HEK293 (cell line): ENCODE results near the gene HES3.
A peak's percentile ranks its signal among the peaks of the same experiment; 100 is the strongest.

Experiments
- GFI1B ChIP-seq: fragments of 450-650 bp; formaldehyde crosslinking; IDR thresholded peaks from 2 replicates; pipeline ENCODE4 v1.5.1; 2016; ENCODE audit warnings: missing biosample characterization, missing genetic modification characterization
- GLI4 ChIP-seq: fragments of 450-650 bp; formaldehyde crosslinking; IDR thresholded peaks from 2 replicates; pipeline ENCODE4 v1.5.1; 2016; ENCODE audit warnings: missing biosample characterization, missing genetic modification characterization
- GLIS2 ChIP-seq: fragments of 450-650 bp; formaldehyde crosslinking; IDR thresholded peaks from 2 replicates; pipeline ENCODE4 v1.5.1; 2016; ENCODE audit warnings: missing biosample characterization, missing genetic modification characterization
- KLF1 ChIP-seq: fragments of 450-650 bp; formaldehyde crosslinking; IDR thresholded peaks from 2 replicates; pipeline ENCODE4 v1.5.1; 2016; ENCODE audit warnings: missing biosample characterization, missing genetic modification characterization
- KLF9 ChIP-seq: fragments of 450-650 bp; formaldehyde crosslinking; IDR thresholded peaks from 2 replicates; pipeline ENCODE4 v1.5.1; 2016; ENCODE audit warnings: missing biosample characterization, missing genetic modification characterization, low read depth
- OVOL3 ChIP-seq: fragments of 450-650 bp; formaldehyde crosslinking; IDR thresholded peaks from 2 replicates; pipeline ENCODE4 v1.5.1; 2016; ENCODE audit warnings: missing biosample characterization, missing genetic modification characterization
- PRDM2 ChIP-seq: fragments of 450-650 bp; formaldehyde crosslinking; IDR thresholded peaks from 2 replicates; pipeline ENCODE4 v1.5.1; 2016; ENCODE audit warnings: missing biosample characterization, missing genetic modification characterization, borderline replicate concordance
- TRIM28 ChIP-seq: IDR thresholded peaks from 2 replicates; pipeline ENCODE4 v1.6.1; 2011; ENCODE audit warnings: low read length, control low read depth, borderline replicate concordance
- ZBTB26 ChIP-seq: fragments of 450-650 bp; formaldehyde crosslinking; optimal IDR thresholded peaks from 2 replicates; pipeline ENCODE3; 2016; ENCODE audit warnings: missing biosample characterization, mild to moderate bottlenecking, missing genetic modification characterization
- ZBTB6 ChIP-seq: fragments of 450-650 bp; formaldehyde crosslinking; IDR thresholded peaks from 2 replicates; pipeline ENCODE4 v1.5.1; 2017; ENCODE audit warnings: missing biosample characterization, missing genetic modification characterization
- ZBTB7A ChIP-seq: fragments of 450-650 bp; formaldehyde crosslinking; IDR thresholded peaks from 2 replicates; pipeline ENCODE4 v1.5.1; 2016; ENCODE audit warnings: low read depth, missing biosample characterization, missing genetic modification characterization
- ZFP69B ChIP-seq: fragments of 450-650 bp; formaldehyde crosslinking; IDR thresholded peaks from 2 replicates; pipeline ENCODE4 v1.5.1; 2016; ENCODE audit warnings: missing biosample characterization, missing genetic modification characterization
- ZNF10 ChIP-seq: fragments of 450-650 bp; formaldehyde crosslinking; IDR thresholded peaks from 2 replicates; pipeline ENCODE4 v1.5.1; 2017; ENCODE audit warnings: missing biosample characterization, missing genetic modification characterization
- ZNF138 ChIP-seq: fragments of 450-650 bp; formaldehyde crosslinking; IDR thresholded peaks from 2 replicates; pipeline ENCODE4 v1.5.1; 2016; ENCODE audit warnings: missing biosample characterization, missing genetic modification characterization, borderline replicate concordance
- ZNF146 ChIP-seq: fragments of 450-650 bp; formaldehyde crosslinking; IDR thresholded peaks from 2 replicates; pipeline ENCODE4 v1.5.1; 2016; ENCODE audit warnings: missing biosample characterization, missing genetic modification characterization
- ZNF169 ChIP-seq: fragments of 450-650 bp; formaldehyde crosslinking; IDR thresholded peaks from 2 replicates; pipeline ENCODE4 v1.5.1; 2016; ENCODE audit warnings: missing biosample characterization, missing genetic modification characterization
- ZNF174 ChIP-seq: fragments of 450-650 bp; formaldehyde crosslinking; IDR thresholded peaks from 2 replicates; pipeline ENCODE4 v1.5.0; 2017; ENCODE audit warnings: missing biosample characterization, mild to moderate bottlenecking, missing genetic modification characterization
- ZNF239 ChIP-seq: fragments of 450-650 bp; formaldehyde crosslinking; IDR thresholded peaks from 2 replicates; pipeline ENCODE4 v1.5.1; 2016; ENCODE audit warnings: missing biosample characterization, missing genetic modification characterization
- ZNF37A ChIP-seq: fragments of 450-650 bp; IDR thresholded peaks from 2 replicates; pipeline ENCODE4 v1.5.1; 2018; ENCODE audit warnings: missing biosample characterization, missing genetic modification characterization
- ZNF423 ChIP-seq: fragments of 450-650 bp; formaldehyde crosslinking; IDR thresholded peaks from 2 replicates; pipeline ENCODE4 v1.5.1; 2016; ENCODE audit warnings: missing biosample characterization, missing genetic modification characterization
- ZNF433 ChIP-seq: fragments of 450-650 bp; formaldehyde crosslinking; IDR thresholded peaks from 2 replicates; pipeline ENCODE4 v1.5.1; 2016; ENCODE audit warnings: missing biosample characterization, missing genetic modification characterization, low read depth
- ZNF473 ChIP-seq: fragments of 450-650 bp; formaldehyde crosslinking; IDR thresholded peaks from 2 replicates; pipeline ENCODE4 v1.5.1; 2017; ENCODE audit warnings: missing biosample characterization, missing genetic modification characterization
- ZNF510 ChIP-seq: fragments of 450-650 bp; formaldehyde crosslinking; IDR thresholded peaks from 2 replicates; pipeline ENCODE4 v1.5.1; 2018; ENCODE audit warnings: mild to moderate bottlenecking, missing genetic modification characterization, missing biosample characterization; ENCODE audit not compliant: insufficient replicate concordance
- ZNF585B ChIP-seq: fragments of 450-650 bp; formaldehyde crosslinking; IDR thresholded peaks from 2 replicates; pipeline ENCODE4 v1.5.1; 2016; ENCODE audit warnings: missing biosample characterization, missing genetic modification characterization
- ZNF621 ChIP-seq: fragments of 450-650 bp; formaldehyde crosslinking; IDR thresholded peaks from 2 replicates; pipeline ENCODE4 v1.5.1; 2017; ENCODE audit warnings: missing biosample characterization, missing genetic modification characterization
- ZNF654 ChIP-seq: fragments of 450-650 bp; formaldehyde crosslinking; IDR thresholded peaks from 2 replicates; pipeline ENCODE4 v1.5.1; 2016; ENCODE audit warnings: low read depth, missing biosample characterization, missing genetic modification characterization
- ZNF660 ChIP-seq: fragments of 450-650 bp; IDR thresholded peaks from 2 replicates; pipeline ENCODE4 v1.5.1; 2018; ENCODE audit warnings: missing biosample characterization, mild to moderate bottlenecking, missing genetic modification characterization
- ZNF791 ChIP-seq: fragments of 450-650 bp; formaldehyde crosslinking; IDR thresholded peaks from 2 replicates; pipeline ENCODE4 v1.5.1; 2016; ENCODE audit warnings: missing biosample characterization, missing genetic modification characterization
- TF ChIP-seq, protein P1 (sequence below): fragments of 450-650 bp; formaldehyde crosslinking; IDR thresholded peaks from 2 replicates; pipeline ENCODE4 v1.5.1; 2016; ENCODE audit warnings: missing biosample characterization, missing genetic modification characterization
- TF ChIP-seq, protein P2 (sequence below): fragments of 450-650 bp; formaldehyde crosslinking; IDR thresholded peaks from 2 replicates; pipeline ENCODE4 v1.5.1; 2016; ENCODE audit warnings: missing biosample characterization, missing genetic modification characterization

HES3 gene

GRCh38 chr1:6260433-6260934, 16.5 kb downstream of the HES3 start (continued):
- no peak for TF ChIP-seq PRDM2
- TF ChIP-seq ZNF621: no peak
- TF ChIP-seq, protein P1, sequence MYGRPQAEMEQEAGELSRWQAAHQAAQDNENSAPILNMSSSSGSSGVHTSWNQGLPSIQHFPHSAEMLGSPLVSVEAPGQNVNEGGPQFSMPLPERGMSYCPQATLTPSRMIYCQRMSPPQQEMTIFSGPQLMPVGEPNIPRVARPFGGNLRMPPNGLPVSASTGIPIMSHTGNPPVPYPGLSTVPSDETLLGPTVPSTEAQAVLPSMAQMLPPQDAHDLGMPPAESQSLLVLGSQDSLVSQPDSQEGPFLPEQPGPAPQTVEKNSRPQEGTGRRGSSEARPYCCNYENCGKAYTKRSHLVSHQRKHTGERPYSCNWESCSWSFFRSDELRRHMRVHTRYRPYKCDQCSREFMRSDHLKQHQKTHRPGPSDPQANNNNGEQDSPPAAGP (tag by site-specific recombination): peak; percentile 57
- peak; percentile 31; the same call in 1 of the 2 replicates for TF ChIP-seq KLF9 (tag by site-specific recombination)
- TF ChIP-seq ZBTB26 (tag by site-specific recombination): peak; percentile 65
- no peak for TF ChIP-seq OVOL3 (tag by site-specific recombination)
- no peak for TF ChIP-seq ZNF473 (tag by site-specific recombination)
- no peak for TF ChIP-seq ZBTB6
- no peak for TF ChIP-seq ZNF585B (tag by site-specific recombination)
- no peak for TF ChIP-seq ZNF510
- no peak for TF ChIP-seq ZNF433
- TF ChIP-seq ZNF791: no peak
- peak; percentile 33 for TF ChIP-seq KLF1 (tag by site-specific recombination)
- no peak for TF ChIP-seq ZNF654 (tag by site-specific recombination)
- no peak for TF ChIP-seq ZFP69B (tag by site-specific recombination)
- no peak for TF ChIP-seq TRIM28
- TF ChIP-seq ZNF239 (tag by site-specific recombination): no peak
- TF ChIP-seq ZNF10 (tag by site-specific recombination): no peak
- TF ChIP-seq ZNF423 (tag by site-specific recombination): peak; percentile 14; the same call in 1 of the 2 replicates
- no peak for TF ChIP-seq GLI4
- TF ChIP-seq ZNF138 (tag by site-specific recombination): no peak
- no peak for TF ChIP-seq ZNF174
- peak; percentile 39; the same call in 1 of the 2 replicates for TF ChIP-seq ZBTB7A (tag by site-specific recombination)
- TF ChIP-seq ZNF660 (tag by site-specific recombination): no peak
- no peak for TF ChIP-seq ZNF37A (tag by site-specific recombination)
- TF ChIP-seq GLIS2 (tag by site-specific recombination): peak; percentile 81
- TF ChIP-seq ZNF146 (tag by site-specific recombination): no peak
- TF ChIP-seq ZNF169 (tag by site-specific recombination): no peak
- TF ChIP-seq, protein P2, sequence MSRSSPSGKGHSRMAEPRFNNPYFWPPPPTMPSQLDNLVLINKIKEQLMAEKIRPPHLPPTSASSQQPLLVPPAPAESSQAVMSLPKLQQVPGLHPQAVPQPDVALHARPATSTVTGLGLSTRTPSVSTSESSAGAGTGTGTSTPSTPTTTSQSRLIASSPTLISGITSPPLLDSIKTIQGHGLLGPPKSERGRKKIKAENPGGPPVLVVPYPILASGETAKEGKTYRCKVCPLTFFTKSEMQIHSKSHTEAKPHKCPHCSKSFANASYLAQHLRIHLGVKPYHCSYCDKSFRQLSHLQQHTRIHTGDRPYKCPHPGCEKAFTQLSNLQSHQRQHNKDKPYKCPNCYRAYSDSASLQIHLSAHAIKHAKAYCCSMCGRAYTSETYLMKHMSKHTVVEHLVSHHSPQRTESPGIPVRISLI: no peak
- TF ChIP-seq GFI1B (tag by site-specific recombination): no peak
